SKM-1 (cell line): ENCODE results near the gene RAP2B.
"Not testable (repeated sequence)": the region's sequence is repeated elsewhere in the genome, so short reads cannot be mapped to it uniquely, and the experiment has no call there.

Source experiments
- DNase-seq: peaks from one replicate; lab custom pipeline; 2025; ENCODE audit not compliant: unreplicated experiment; lab: John Stamatoyannopoulos, UW

Gene RAP2B

DNA sequence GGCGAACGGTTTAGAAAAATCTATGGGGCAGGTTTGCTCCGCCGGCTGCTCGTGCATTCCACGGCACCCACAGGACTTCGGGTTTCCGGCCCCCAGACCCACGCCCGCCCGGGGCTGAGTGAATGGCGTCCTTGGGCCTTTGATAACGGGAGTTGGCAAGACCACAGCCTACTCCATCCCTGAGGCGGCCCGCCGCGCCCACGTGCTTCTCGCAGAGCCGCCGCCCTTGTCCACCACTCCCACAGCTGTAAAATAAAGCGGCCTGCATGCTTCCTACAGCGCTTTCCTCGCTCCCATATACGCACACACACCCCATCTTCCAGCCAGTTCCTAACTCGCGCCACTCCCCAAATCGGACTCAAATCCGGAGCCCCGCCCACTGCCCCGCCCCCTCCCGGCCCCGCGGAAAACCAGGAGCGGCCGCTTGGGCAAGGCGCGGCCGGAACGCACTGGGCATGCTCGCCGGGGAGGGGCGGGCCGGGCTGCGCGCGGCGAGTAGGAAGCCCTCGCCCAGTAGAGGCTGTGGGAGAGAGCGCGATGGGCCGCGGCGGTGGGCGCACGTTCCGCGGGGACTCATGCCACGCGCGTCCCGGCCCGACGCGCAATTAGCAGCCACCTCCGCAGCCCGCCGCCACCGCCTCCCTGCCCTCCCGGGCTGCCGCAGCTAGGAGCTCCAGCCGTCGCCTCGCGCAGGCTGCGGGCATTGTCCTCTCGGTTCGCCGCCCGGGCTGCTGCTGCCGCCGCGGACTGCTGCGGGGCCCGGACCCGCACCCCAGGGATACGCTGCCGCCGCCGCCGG is at the start of gene RAP2B:
Gene RAP2B (plus strand): TSS at position 513 of the 799 bp plus-strand sequence. CDS start 468 bp downstream, outside the sequence.
- peak; percentile 79 for DNase-seq

DNA sequence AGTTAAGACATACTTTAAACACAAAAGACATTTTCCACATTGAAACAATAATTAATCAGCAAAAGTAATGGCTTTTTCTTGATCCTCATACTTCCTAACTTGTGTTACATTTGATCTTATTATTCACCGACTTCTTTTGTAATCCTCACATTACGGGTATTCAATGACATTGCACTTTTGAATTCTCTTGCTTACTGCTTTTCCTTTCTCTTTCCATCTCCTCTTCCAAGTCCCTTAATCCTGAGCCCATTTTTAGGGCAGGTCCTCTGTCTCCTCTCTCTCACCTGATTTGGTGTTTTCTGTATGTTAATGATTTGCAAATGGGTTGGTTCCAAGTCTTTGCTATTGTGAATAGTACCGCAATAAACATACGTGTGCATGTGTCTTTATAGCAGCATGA is 48.5 kb upstream of the RAP2B start:
- DNase-seq: no peak

DNA sequence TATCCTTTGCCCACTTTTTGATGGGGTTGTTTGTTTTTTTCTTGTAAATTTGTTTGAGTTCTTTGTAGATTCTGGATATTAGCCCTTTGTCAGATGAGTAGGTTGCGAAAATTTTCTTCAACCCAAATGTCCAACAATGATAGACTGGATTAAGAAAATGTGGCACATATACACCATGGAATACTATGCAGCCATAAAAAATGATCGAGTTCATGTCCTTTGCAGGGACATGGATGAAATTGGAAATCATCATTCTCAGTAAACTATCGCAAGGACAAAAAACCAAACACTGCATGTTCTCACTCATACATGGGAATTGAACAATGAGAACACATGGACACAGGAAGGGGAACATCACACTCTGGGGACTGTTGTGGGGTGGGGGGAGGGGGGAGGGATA is 47.8 kb upstream of the RAP2B start:
- DNase-seq: not testable (repeated sequence)

DNA sequence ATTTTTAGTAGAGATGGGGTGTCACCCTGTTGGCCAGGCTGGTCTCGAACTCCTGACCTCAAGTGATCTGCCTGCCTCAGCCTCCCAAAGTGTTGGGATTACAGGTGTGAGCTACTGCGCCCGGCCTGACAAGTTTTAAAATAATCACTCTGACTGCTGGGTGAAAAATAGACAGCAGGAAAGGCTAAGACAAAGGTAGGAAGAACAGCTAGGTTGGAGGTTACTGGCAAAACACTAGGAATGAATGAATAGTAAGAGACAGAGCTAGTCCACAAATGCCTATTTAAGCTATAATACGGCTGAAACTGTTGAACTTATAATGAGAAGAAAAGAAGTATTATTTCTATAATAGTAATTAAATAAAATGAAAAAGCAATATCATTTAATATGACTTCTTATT is 46.7 kb upstream of the RAP2B start:
- no peak for DNase-seq

DNA sequence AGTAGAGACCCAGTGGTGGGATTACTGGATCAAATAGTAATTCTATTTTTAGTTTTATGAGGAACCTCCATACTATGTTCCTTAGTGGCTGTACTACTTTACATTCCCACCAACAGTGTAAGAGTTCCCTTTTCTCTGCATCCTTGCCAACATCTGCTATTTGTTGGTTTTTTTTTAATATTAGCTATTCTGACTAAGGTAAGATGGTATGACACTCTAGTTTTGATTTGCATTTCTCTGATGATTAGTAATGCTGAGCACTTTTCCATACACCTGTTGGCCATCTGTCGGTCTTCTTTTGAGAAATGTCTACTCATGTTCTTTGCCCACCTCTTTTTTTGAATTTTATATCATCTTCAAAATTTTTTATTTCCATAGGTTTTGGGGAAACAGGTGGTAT is 34.2 kb upstream of the RAP2B start:
- DNase-seq: no peak

DNA sequence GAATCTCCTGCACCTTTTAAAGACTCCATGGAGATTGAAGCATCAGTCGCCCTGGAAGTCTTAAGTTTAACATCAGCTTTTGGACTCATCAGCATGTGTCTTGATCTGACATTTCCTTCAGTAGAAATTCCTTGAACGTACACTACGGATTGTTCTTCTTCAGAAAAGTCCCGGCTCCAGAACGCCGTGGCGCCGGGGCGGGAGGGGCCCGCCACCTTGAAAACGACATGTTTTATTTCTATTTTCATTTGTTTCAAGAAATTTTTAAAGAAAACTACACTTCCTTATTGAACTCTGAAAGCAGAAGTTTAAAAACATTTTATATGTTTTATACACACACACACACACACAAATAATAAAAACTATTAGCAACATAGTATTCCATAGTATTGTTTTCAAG is 32.6 kb upstream of the RAP2B start:
- DNase-seq: no peak

DNA sequence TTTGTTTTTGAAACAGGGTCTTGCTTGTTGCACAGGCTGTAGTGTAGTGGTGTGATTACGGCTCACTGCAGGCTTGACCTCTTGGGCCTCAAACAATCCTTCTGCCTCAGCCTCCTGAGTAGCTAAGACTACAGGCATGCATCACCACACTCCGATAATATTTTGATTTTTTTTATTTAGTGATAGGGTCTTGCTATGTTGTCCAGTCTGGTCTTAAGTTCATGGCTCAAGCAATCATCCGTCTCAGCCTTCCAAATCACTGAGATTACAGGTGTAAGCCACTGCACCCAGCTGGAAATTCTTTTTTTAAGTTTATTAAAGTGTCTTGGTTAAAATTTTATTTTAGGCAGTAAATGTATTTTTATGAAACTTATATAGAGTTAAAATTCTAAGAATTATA is 32.2 kb upstream of the RAP2B start:
- DNase-seq: no peak

DNA sequence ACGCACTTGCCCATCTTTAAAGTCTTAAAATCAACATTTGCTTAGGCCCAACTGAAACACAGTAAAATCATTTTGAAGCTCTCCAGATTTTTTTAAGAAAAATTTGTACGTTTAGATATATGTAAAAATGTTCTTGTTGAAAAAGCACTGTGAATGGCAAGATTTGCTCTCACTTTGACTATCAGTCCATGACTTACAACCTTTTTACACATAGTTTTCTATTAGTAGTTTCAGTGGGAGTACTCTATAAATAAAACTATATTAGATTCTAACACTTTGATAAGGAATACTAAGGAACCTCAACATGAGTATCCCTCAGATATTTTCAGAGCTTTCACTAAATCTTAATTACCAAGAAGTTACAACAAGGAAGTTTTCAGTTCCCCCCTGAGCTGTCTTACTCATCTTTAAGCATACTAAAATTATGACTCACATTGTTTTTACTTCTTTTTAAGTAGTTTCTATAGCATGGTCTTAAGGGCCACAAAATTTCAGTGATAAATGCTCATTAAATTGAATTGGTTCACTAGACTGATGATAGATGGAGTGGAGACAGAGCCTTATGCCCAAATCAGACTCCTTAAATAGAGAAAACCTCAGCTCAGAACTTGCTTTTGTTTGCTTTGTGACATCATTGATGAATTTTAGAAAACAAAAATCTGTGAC is 31.6 kb upstream of the RAP2B start:
- no peak for DNase-seq

DNA sequence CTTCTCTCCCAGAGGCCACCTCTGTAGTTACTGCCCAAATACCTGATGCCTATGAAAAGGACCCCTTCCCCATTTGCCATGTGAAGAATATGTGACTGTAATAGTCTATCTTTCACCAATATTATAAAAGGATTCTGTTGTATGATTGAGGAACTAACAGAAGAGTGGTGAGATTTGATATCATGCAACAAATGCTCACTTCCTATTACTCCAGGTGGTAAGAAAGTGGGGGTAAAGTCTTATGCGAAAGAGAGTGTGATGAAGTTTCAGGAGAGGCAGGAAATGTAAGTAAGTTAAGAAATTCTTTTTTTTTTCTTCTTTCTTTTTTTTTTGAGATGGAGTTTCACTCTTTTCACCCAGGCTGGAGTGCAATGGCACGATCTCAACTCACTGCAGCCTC is 24.4 kb upstream of the RAP2B start:
- no peak for DNase-seq

DNA sequence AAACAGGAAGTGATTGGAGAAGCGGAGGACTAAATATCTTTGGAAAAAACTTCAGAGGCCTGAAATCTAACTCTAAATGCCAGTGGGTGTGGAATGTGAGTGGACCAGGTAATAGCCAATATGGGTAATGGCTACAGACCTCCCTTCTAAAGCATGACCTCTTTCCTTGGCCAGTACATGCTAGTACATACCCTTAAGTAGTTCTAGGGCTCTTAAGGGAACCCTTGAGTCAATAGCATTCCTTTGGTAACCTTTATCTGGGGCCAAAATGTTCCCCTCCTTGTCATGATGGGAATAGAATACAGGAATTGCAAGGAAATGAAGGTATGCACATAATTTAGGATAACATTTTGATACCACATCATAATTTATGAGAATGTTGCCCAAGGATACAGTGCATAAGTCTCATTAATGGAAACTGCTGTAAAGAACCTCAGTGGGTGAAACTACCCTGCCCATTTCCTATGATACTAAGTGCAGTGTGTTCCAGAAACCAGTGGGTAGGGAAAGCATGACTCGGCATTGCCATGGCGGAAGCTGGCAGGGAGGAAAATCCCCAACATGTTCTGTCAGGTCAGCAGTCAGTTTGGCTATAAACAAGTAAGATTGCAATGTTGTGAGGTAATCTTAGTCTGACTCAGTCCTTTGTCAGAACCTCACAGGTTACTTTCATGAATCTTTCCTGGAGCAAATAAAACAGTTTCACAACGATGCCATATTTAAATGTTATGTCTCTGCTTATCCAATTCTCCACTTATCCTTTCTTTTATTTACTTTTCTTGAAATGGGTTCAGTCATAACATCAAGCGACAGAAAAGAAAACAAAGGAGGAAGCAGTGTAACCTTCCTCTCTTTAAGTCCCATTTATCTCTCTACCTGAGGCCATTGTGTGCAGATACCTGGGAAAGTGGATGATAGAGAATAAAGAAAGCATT is 23.5 kb upstream of the RAP2B start:
- no peak for DNase-seq

DNA sequence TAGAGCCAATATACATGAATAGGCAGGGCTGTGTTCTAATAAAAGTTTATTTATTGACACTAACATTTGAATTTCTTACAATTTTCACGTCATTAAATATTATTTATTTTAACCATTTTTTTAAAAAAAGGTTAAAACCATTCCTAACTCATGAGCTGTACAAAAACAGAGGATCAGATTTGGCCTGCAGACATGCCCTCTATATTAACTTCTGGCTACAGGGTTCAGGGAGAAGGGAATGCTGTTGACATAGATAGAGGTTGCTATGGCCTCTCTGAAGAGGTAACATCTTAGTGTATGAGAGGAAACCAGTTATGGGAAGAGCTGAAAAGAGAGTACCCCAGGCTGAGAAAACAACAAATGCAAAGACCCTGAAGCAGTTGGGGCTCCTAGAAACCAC is 19.1 kb upstream of the RAP2B start:
- no peak for DNase-seq

DNA sequence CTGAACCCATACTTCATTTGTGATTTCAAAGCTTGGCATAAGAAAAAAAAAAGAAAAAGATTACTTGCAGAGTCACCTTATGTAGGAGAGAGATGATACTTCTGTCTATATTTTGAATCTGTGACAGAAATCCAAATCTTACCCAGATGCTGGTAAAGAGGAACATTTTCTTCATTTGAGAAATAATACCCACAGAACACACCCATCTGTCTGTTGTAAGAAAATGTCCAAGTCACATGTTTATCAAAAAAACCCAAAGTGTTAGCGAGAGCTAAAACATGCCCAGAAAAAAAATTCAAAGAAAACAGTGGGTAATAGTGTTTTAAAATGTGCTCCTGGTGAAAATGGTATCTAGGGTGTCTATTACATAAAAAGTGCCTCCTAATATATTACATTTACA is 18.0 kb upstream of the RAP2B start:
- DNase-seq: no peak

DNA sequence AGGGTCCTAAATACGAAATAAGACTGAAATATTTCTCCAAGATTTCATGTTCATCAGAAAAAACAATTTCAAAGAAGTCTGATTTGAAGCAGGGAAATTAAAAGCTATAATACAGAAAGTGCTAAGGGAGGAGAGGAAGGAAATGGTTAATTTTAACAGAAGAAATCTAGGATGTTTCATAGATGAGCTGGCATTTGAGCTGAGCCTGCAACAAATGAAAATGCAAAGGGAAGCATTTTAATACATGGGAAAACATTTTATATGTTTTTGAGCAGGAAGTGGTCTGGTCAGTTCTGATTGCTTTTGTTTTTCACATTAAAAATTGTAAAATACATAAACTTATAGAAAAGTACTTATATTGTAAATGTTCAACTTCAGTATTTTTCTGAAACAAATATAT is 17.2 kb upstream of the RAP2B start:
- no peak for DNase-seq

DNA sequence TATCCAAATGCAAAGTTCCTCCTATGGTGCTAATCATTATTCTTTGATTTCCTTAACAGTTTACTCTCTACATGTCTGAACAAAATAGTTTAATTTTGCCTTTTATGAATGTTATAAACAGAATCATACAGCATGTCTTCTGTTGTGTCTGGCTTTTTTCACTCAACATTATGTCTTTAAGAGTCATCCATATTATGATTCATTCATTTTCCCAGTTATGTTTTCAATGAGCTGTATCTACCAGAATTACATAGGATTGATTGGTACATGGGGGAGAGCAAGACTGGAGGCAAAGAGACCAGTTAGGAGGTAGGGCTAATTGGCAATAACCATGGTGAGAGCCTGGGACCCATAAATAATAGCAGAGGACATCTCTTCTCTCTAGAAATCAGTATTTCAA is 16.6 kb upstream of the RAP2B start:
- DNase-seq: no peak

DNA sequence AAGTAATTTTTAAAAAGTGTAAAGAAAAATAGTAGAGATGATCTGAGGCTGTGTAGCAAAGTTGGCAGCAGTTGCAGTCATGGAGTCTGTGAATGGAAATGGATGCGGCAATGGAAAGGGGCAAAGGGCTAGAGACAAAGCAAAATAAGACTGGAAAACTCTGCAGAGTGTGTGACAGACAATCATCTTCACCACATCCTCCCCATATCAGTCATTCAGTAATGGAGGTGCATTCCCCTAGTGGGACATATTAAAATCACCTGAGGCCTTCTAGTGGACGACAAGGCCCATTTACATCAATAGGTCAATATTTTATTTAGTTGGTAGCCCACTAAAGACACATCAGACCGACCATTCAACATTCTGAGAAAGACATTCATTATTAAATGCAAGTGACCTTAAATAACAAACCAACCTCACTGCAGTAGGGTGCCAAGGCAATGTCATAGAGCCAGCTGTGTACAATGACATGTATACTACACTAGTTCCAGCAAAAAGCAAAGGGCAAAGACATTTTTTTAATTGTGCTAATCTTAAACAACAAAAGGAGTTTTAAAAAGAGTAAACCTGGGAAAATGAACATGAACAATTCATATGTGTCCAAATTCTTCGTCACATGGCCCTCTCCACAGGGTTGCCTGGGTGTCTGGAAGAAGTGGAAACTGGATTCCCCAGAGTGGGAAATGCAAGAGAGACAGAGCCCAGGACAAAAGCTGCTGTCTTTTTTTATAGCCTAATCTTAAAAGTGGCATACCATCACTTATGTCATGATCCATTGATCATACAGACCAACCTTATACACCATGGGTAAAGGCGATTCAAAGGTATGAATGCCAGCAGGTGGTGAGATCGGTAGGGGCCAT is 15.6 kb upstream of the RAP2B start:
- no peak for DNase-seq

DNA sequence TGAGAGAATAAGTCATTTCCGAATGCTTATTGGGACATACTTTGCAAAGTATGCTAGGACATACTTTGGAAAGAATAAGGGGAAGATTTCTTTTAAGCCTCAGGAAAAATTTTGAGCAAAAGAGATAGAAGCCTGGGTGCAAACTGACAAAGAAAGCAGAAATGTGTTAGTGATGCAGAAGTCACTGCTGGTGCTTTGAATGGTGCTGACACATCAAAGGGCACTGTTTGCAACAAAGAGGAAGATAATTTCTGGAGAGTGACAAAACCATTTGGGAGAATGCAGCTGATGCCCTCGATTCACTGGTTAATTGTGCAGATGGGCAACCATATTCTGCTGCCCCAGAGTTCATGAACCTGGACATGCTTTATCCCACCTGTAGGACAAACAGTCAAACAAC is 11.0 kb upstream of the RAP2B start:
- no peak for DNase-seq

DNA sequence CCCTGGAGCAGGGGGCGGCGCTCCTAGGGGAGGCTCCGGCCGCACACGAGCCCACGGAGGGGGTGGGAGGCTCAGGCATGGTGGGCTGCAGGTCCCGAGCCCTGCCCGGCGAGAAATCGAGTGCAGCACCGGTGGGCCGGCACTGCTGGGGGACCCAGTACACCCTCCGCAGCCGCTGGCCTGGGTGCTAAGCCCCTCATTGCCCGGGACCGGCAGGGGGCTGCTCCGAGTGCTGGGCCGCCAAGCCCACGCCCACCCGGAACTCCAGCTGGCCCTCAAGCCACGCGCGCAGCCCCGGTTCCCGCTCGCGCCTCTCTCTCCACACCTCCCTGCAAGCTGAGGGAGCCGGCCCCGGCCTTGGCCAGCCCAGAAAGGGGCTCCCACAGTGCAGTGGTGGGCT is 6.2 kb upstream of the RAP2B start:
- DNase-seq: not testable (repeated sequence)

DNA sequence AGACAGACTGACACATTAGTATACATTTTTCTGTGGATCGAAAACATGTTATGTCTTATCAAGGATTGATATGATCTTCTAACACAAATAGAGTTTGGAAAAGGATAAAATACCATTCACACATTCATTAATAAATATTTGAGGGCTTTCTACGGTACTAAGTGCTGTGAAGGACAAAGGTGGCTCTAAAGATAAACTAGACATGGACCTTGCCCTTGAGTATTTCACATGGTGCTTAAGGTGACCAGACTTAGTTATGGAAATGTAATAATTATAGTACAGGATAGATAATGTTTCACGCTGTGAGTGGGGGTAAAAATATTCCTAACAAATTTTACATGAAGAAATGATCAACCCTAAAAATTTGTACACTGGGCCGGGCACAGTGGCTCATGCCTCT is 3.8 kb upstream of the RAP2B start:
- no peak for DNase-seq

DNA sequence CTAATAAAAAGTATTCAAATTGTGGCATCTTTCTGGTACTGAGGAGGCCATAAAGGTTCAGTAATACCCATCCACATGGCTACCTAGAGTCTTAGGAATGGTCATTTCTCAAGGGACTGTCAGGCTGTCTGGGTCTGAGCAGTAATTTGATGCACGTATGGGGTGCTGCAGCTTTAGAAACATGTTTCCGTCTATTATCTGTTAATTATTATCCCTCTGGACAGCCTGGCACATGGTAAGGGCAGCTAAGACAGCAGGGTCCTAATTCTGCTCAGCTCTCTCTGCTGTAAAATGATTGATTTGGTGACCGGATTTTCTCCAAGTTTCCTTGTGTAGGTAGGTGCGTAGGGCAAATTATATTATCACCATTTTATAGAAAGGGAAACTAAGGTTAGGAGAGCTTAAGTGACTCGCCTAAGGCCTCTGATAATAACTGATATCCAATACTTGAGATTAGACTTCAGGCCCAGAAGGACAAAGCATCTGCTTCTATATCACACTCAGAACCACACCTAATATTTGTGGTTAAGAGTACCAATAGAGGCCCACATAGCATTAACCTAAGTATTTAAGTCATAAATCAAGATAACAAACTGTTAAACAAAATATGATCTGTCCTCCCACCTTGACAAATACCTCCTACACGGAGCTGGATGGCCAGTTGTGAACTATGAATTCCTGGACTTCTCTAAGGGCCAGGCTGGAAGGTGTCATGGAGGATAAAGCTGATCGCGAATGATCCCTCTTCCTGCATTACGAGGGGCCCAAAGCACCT is 2.9 kb upstream of the RAP2B start:
- DNase-seq: no peak
